Measurements from ENCODE around the gene UST. TPM values are rescaled to one million over a fixed set of nuclear protein-coding genes. Genes with fewer than 3 reads are reported as not detected.

The UST gene
- polyA plus RNA-seq, 1 donor (not counting 4 experiments of a cell fraction or from before 2014, with no cell fraction given) = 6.1 TPM

- no peaks in the 10 kb centered on the region for H3K9me3 ChIP-seq (ENCODE audit: control insufficient read depth, low read depth, low read length)
- H3K9me1 ChIP-seq (ENCODE audit: control insufficient read depth, extremely low read depth, insufficient read depth, low read length) = no peaks in the 10 kb centered on the region
- no peaks in the 10 kb centered on the region for H4K20me1 ChIP-seq (ENCODE audit: control insufficient read depth, extremely low read depth, insufficient read depth, low read length)
- dilution Hi-C loops (cut with MboI; ENCODE audit: extremely low pct_ligation_motif_present, low sequenced_read_pairs) = no loop called here
- TF ChIP-seq EZH2 (IDR thresholded peaks at IDR 0.05; ENCODE audit: low read length) = no peak
- TF ChIP-seq, protein P1, sequence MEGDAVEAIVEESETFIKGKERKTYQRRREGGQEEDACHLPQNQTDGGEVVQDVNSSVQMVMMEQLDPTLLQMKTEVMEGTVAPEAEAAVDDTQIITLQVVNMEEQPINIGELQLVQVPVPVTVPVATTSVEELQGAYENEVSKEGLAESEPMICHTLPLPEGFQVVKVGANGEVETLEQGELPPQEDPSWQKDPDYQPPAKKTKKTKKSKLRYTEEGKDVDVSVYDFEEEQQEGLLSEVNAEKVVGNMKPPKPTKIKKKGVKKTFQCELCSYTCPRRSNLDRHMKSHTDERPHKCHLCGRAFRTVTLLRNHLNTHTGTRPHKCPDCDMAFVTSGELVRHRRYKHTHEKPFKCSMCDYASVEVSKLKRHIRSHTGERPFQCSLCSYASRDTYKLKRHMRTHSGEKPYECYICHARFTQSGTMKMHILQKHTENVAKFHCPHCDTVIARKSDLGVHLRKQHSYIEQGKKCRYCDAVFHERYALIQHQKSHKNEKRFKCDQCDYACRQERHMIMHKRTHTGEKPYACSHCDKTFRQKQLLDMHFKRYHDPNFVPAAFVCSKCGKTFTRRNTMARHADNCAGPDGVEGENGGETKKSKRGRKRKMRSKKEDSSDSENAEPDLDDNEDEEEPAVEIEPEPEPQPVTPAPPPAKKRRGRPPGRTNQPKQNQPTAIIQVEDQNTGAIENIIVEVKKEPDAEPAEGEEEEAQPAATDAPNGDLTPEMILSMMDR (optimal IDR thresholded peaks at IDR 0.05 in 1 of 3, IDR thresholded peaks at IDR 0.05 in 1 of 3, conservative IDR thresholded peaks at IDR 0.05 in 1 of 3; ENCODE audit: extremely low read depth in 1 of 3, insufficient read depth in 2 of 3, low read length in 3 of 3) = no peak
- DNase-seq (ENCODE audit: low read depth, low spot score) = no peak
- peaks cover 10% of the 10 kb centered on the region for H3K4me1 ChIP-seq (ENCODE audit: control insufficient read depth, extremely low read depth, insufficient read depth, low read length)
- no peak overlapping the region for H3K27ac ChIP-seq (ENCODE audit: control insufficient read depth, insufficient read depth, low read length)
- H3K4me2 ChIP-seq (ENCODE audit: control insufficient read depth, extremely low read depth, insufficient read depth, low read depth, low read length) = no peak overlapping the region
- no peaks in the 10 kb centered on the region for H3K36me3 ChIP-seq (ENCODE audit: control insufficient read depth in 2 of 2, extremely low read depth in 1 of 2, insufficient read depth in 2 of 2, low read length in 2 of 2)
- no peak overlapping the region for H2AFZ ChIP-seq (ENCODE audit: control insufficient read depth, low read length)
- H3K27me3 ChIP-seq (ENCODE audit: control insufficient read depth, extremely low read depth, insufficient read depth, low read length) = no peaks in the 10 kb centered on the region
- no peaks in the 10 kb centered on the region for H3K79me2 ChIP-seq (ENCODE audit: control insufficient read depth, insufficient read depth, low read length)
- H3K4me3 ChIP-seq (ENCODE audit: control insufficient read depth in 2 of 3, extremely low read depth in 1 of 3, insufficient read depth in 2 of 3, low read depth in 1 of 3, low read length in 3 of 3) = no peak overlapping the region
- FAIRE-seq = no peak
- H3K9ac ChIP-seq (ENCODE audit: control insufficient read depth, extremely low read depth, insufficient read depth, low read length) = no peak overlapping the region
Observed at GRCh38 chr6:148816117-148816516, 69.3 kb downstream of the UST start.

- no peak overlapping the region for H3K4me3 ChIP-seq (ENCODE audit: control insufficient read depth in 2 of 3, extremely low read depth in 1 of 3, insufficient read depth in 2 of 3, low read depth in 1 of 3, low read length in 3 of 3)
- no peak overlapping the region for H3K4me2 ChIP-seq (ENCODE audit: control insufficient read depth, extremely low read depth, insufficient read depth, low read depth, low read length)
- H3K27ac ChIP-seq (ENCODE audit: control insufficient read depth, insufficient read depth, low read length) = no peak overlapping the region
- H3K27me3 ChIP-seq (ENCODE audit: control insufficient read depth, extremely low read depth, insufficient read depth, low read length) = no peaks in the 10 kb centered on the region
- no peaks in the 10 kb centered on the region for H3K9me1 ChIP-seq (ENCODE audit: control insufficient read depth, extremely low read depth, insufficient read depth, low read length)
- no peak overlapping the region for H2AFZ ChIP-seq (ENCODE audit: control insufficient read depth, low read length)
- DNase-seq (ENCODE audit: low read depth, low spot score) (no peak), FAIRE-seq (no peak)
- H3K79me2 ChIP-seq (ENCODE audit: control insufficient read depth, insufficient read depth, low read length) = no peaks in the 10 kb centered on the region
- H4K20me1 ChIP-seq (ENCODE audit: control insufficient read depth, extremely low read depth, insufficient read depth, low read length) = no peaks in the 10 kb centered on the region
- H3K9me3 ChIP-seq (ENCODE audit: control insufficient read depth, low read depth, low read length) = no peaks in the 10 kb centered on the region
- peaks cover 10% of the 10 kb centered on the region for H3K4me1 ChIP-seq (ENCODE audit: control insufficient read depth, extremely low read depth, insufficient read depth, low read length)
- TF ChIP-seq, protein P1 (optimal IDR thresholded peaks at IDR 0.05 in 1 of 3, IDR thresholded peaks at IDR 0.05 in 1 of 3, conservative IDR thresholded peaks at IDR 0.05 in 1 of 3; ENCODE audit: extremely low read depth in 1 of 3, insufficient read depth in 2 of 3, low read length in 3 of 3) = no peak
- TF ChIP-seq EZH2 (IDR thresholded peaks at IDR 0.05; ENCODE audit: low read length) = no peak
- dilution Hi-C loops (cut with MboI; ENCODE audit: extremely low pct_ligation_motif_present, low sequenced_read_pairs) = no loop called here
- no peaks in the 10 kb centered on the region for H3K36me3 ChIP-seq (ENCODE audit: control insufficient read depth in 2 of 2, extremely low read depth in 1 of 2, insufficient read depth in 2 of 2, low read length in 2 of 2)
- H3K9ac ChIP-seq (ENCODE audit: control insufficient read depth, extremely low read depth, insufficient read depth, low read length) = no peak overlapping the region
Observed at GRCh38 chr6:148817689-148818088, 70.9 kb downstream of the UST start.
